Measurements from ENCODE around the gene LHPP. TPM values are rescaled to one million over a fixed set of nuclear protein-coding genes. Genes with fewer than 3 reads are reported as not detected.

LHPP gene
- total and polyA plus RNA-seq, 10 of the 15 experiments (the other 5 are each of a cell fraction or from before 2014, with no cell fraction given), result 0.79 to 9.8 (median 6.7) TPM

GRCh38 chr10:124648738-124649137 is 187.1 kb downstream of the LHPP start:
- Histone ChIP-seq H3K4me3 (no peak overlapping the region), H3K79me2 (ENCODE audit: control insufficient read depth, insufficient read depth, low read length) (peaks cover 16% of the 10 kb centered on the region), H3K4me1 (ENCODE audit: control insufficient read depth, insufficient read depth, low read length) (peaks cover 53% of the 10 kb centered on the region), H3K27me3 (replicated peaks in 1 of 2; ENCODE audit: control insufficient read depth in 2 of 2, insufficient read depth in 2 of 2, low read length in 1 of 2) (no peaks in the 10 kb centered on the region), H4K20me1 (ENCODE audit: control insufficient read depth, insufficient read depth) (no peaks in the 10 kb centered on the region; the same call in 1 of the 2 replicates), H3K9me3 (replicated peaks; ENCODE audit: control insufficient read depth, insufficient read depth, low read length) (no peaks in the 10 kb centered on the region), H3K9ac (ENCODE audit: control insufficient read depth, insufficient read depth, low read length) (0 out of 2 replicates have a peak overlapping the region, but pooled peaks have one; percentile 20), H2AFZ (ENCODE audit: control insufficient read depth, low read depth, low read length) (no peak overlapping the region), H3K36me3 (ENCODE audit: control insufficient read depth in 2 of 2, insufficient read depth in 2 of 2, low read length in 1 of 2) (peaks cover 1 to 3% of the 10 kb centered on the region in 2 experiments; a peak in 3 of 4 replicates), H3K4me2 (ENCODE audit: control insufficient read depth, insufficient read depth) (peak overlapping the region; percentile 80), H3K27ac (ENCODE audit: control insufficient read depth, insufficient read depth) (peak overlapping the region; percentile 87)
- FAIRE-seq (peak; percentile 87), ATAC-seq (peak; percentile 51), DNase-seq (ENCODE audit: low read depth, low spot score) (peak; percentile 33)
- intact Hi-C loops (cut with micrococcal nuclease; ENCODE audit: unreplicated experiment), result loop anchor here (5.0 kb wide), 1 partner anchor 39 kb away; no protein-coding TSS in a partner anchor
- WGBS (ENCODE audit: insufficient coverage, insufficient replicate concordance, low lambda C conversion rate, missing lambda C conversion rate), result 49% methylated on average over 9 of the region's 9 CpGs
- BruUV-seq (replicated peaks), result no TSS peak
- POLR2A ChIA-PET, result interaction anchor here (0.8 to 2.6 kb wide), 9 partner anchors 11 to 76 kb away, joined by 3 to 9 read pairs (median 5); no protein-coding TSS in a partner anchor
- CTCF ChIA-PET, result interaction anchor here (0.6 to 7.3 kb wide), 11 partner anchors 9 to 108 kb away, joined by 3 to 73 read pairs (median 5); no protein-coding TSS in a partner anchor
- SMC1A ChIA-PET (ENCODE audit: uncharacterized antibody, unreplicated experiment), result interaction anchor here (0.7 to 8.4 kb wide), 12 partner anchors 11 to 177 kb away, joined by 3 to 81 read pairs (median 4); no protein-coding TSS in a partner anchor
- in situ Hi-C loops (cut with MboI), result no loop called here
- RAD21 ChIA-PET (ENCODE audit: unreplicated experiment), result interaction anchor here (0.8 to 6.0 kb wide), 8 partner anchors 21 to 100 kb away, joined by 3 to 61 read pairs (median 15); no protein-coding TSS in a partner anchor
- TF ChIP-seq ZNF207 (IDR thresholded peaks at IDR 0.05; ENCODE audit: borderline replicate concordance) (no peak), CHD2 (IDR thresholded peaks at IDR 0.05; ENCODE audit: borderline replicate concordance, low read depth, low read length) (peak; percentile 26; the same call in 1 of the 2 replicates), BACH1 (IDR thresholded peaks at IDR 0.05; ENCODE audit: borderline replicate concordance) (peak; percentile 57; the same call in 1 of the 2 replicates), GATAD2B (conservative IDR thresholded peaks at IDR 0.05; ENCODE audit: low read depth) (0 out of 2 replicates have a peak, but pooled peaks have one; percentile 23), IKZF2 (IDR thresholded peaks at IDR 0.05) (peak; percentile 48 to 65; a peak in 2 of 4 replicates), ZNF687 (IDR thresholded peaks at IDR 0.05) (peak; percentile 40; the same call in 1 of the 2 replicates), MLLT1 (IDR thresholded peaks at IDR 0.05) (0 out of 2 replicates have a peak, but pooled peaks have one; percentile 45), MEF2B (IDR thresholded peaks at IDR 0.05; ENCODE audit: partially characterized antibody, poor library complexity, severe bottlenecking) (peak; percentile 26), EGR1 (IDR thresholded peaks at IDR 0.05; ENCODE audit: borderline replicate concordance in 1 of 2, low read depth in 2 of 2, low read length in 2 of 2) (no peak), TCF12 (IDR thresholded peaks at IDR 0.05; ENCODE audit: low read depth, low read length) (peak; percentile 68; the same call in 1 of the 2 replicates), IKZF1 (conservative IDR thresholded peaks at IDR 0.05) (peak; percentile 36), RELB (IDR thresholded peaks at IDR 0.05; ENCODE audit: low read depth) (0 out of 2 replicates have a peak, but pooled peaks have one; percentile 21), BHLHE40 (IDR thresholded peaks at IDR 0.05; ENCODE audit: borderline replicate concordance in 1 of 2, low read depth in 2 of 2, low read length in 1 of 2) (peak; percentile 24 to 48; a peak in 2 of 4 replicates), CEBPB (IDR thresholded peaks at IDR 0.05; ENCODE audit: borderline replicate concordance in 1 of 2, low read depth in 2 of 2, low read length in 2 of 2) (no peak), MTA2 (IDR thresholded peaks at IDR 0.05; ENCODE audit: low read depth) (peak; percentile 47; the same call in 1 of the 2 replicates), RUNX3 (IDR thresholded peaks at IDR 0.05; ENCODE audit: low read length) (0 out of 2 replicates have a peak, but pooled peaks have one; percentile 21)
